ENCODE data around the gene STX10.
A peak's percentile ranks its signal among the peaks of the same experiment; 100 is the strongest.
"Not testable (repeated sequence)": the region's sequence is repeated elsewhere in the genome, so short reads cannot be mapped to it uniquely, and the experiment has no call there.

STX10 gene

GRCh38 chr19:13150187-13150930 is at the start of gene STX10, which contains the start of gene IER2:
STX10 (minus strand) TSS chr19:13150375; CDS start chr19:13150173, 202 bp downstream.
IER2 (plus strand) TSS chr19:13150411; CDS start chr19:13153187, 2,776 bp downstream.
- DNase-seq = peak; percentile 89

- DNase-seq = no peak
Measured at GRCh38 chr19:13198634-13199033, 48.5 kb upstream of the STX10 start.

GRCh38 chr19:13195678-13196077 is 45.5 kb upstream of the STX10 start:
- DNase-seq = no peak

- no peak for DNase-seq
Measured at GRCh38 chr19:13190781-13191540, 40.8 kb upstream of the STX10 start.

- DNase-seq = no peak
Measured at GRCh38 chr19:13189600-13189999, 39.4 kb upstream of the STX10 start.

GRCh38 chr19:13187419-13187818 is 37.2 kb upstream of the STX10 start:
- no peak for DNase-seq

- not testable (repeated sequence) for DNase-seq
Measured at GRCh38 chr19:13186688-13187087, 36.5 kb upstream of the STX10 start.

GRCh38 chr19:13185763-13186657 is 35.8 kb upstream of the STX10 start:
- DNase-seq = not testable (repeated sequence)

- not testable (repeated sequence) for DNase-seq
Measured at GRCh38 chr19:13184926-13185325, 34.8 kb upstream of the STX10 start.

- DNase-seq = no peak
Measured at GRCh38 chr19:13181747-13182388, 31.7 kb upstream of the STX10 start.

GRCh38 chr19:13178291-13178690 is 28.1 kb upstream of the STX10 start:
- DNase-seq = not testable (repeated sequence)

GRCh38 chr19:13177584-13177983 is 27.4 kb upstream of the STX10 start:
- DNase-seq = not testable (repeated sequence)

- no peak for DNase-seq
Measured at GRCh38 chr19:13176345-13176744, 26.2 kb upstream of the STX10 start.

- no peak for DNase-seq
Measured at GRCh38 chr19:13173139-13173737, 23.1 kb upstream of the STX10 start.

GRCh38 chr19:13172346-13173138 is 22.4 kb upstream of the STX10 start:
- no peak for DNase-seq

- no peak for DNase-seq
Measured at GRCh38 chr19:13171146-13171545, 21.0 kb upstream of the STX10 start.

- DNase-seq = no peak
Measured at GRCh38 chr19:13169769-13170168, 19.6 kb upstream of the STX10 start.

GRCh38 chr19:13166151-13166550 is 16.0 kb upstream of the STX10 start:
- not testable (repeated sequence) for DNase-seq

- DNase-seq = no peak
Measured at GRCh38 chr19:13165162-13165997, 15.2 kb upstream of the STX10 start.
